ENCODE results near the gene FOXK2.

FOXK2 gene

GRCh38 chr17:82613283-82614094 is 94.0 kb downstream of the FOXK2 start:
- ATAC-seq = peak; percentile 31
- TF ChIP-seq POU6F1 (CRISPR knock-in tag; IDR thresholded peaks at IDR 0.05; ENCODE audit: borderline replicate concordance, low read depth) (no peak), ZC3H10 (CRISPR knock-in tag; IDR thresholded peaks at IDR 0.05) (no peak), TOX (CRISPR knock-in tag; IDR thresholded peaks at IDR 0.05; ENCODE audit: borderline replicate concordance) (no peak), ZFP30 (CRISPR knock-in tag; IDR thresholded peaks at IDR 0.05) (no peak), TSHZ2 (CRISPR knock-in tag; IDR thresholded peaks at IDR 0.05) (no peak), PPARA (CRISPR knock-in tag; IDR thresholded peaks at IDR 0.05; ENCODE audit: borderline replicate concordance) (no peak), PATZ1 (CRISPR knock-in tag; IDR thresholded peaks at IDR 0.05; ENCODE audit: borderline replicate concordance) (no peak), TCF4 (CRISPR knock-in tag; IDR thresholded peaks at IDR 0.05; ENCODE audit: borderline replicate concordance) (no peak), BACH2 (CRISPR knock-in tag; IDR thresholded peaks at IDR 0.05; ENCODE audit: borderline replicate concordance) (no peak), OSR1 (CRISPR knock-in tag; IDR thresholded peaks at IDR 0.05) (no peak), SNAI2 (CRISPR knock-in tag; IDR thresholded peaks at IDR 0.05) (no peak), ZNF565 (CRISPR knock-in tag; conservative IDR thresholded peaks at IDR 0.05; ENCODE audit: low read depth) (no peak), ZFP3 (CRISPR knock-in tag; IDR thresholded peaks at IDR 0.05) (no peak), ZNF8 (CRISPR knock-in tag; IDR thresholded peaks at IDR 0.05) (no peak)

GRCh38 chr17:82614095-82614631 is 94.6 kb downstream of the FOXK2 start:
- TF ChIP-seq ZNF8 (CRISPR knock-in tag; IDR thresholded peaks at IDR 0.05) = no peak
- no peak for TF ChIP-seq CREB5 (CRISPR knock-in tag; IDR thresholded peaks at IDR 0.05; ENCODE audit: low read depth)
- no peak for TF ChIP-seq ZFP3 (CRISPR knock-in tag; IDR thresholded peaks at IDR 0.05)
- TF ChIP-seq ZNF565 (CRISPR knock-in tag; conservative IDR thresholded peaks at IDR 0.05; ENCODE audit: low read depth) = no peak
- no peak for TF ChIP-seq CSDC2 (CRISPR knock-in tag; IDR thresholded peaks at IDR 0.05)
- no peak for TF ChIP-seq POU6F1 (CRISPR knock-in tag; IDR thresholded peaks at IDR 0.05; ENCODE audit: borderline replicate concordance, low read depth)
- no peak for TF ChIP-seq PATZ1 (CRISPR knock-in tag; IDR thresholded peaks at IDR 0.05; ENCODE audit: borderline replicate concordance)
- no peak for TF ChIP-seq ISL1 (CRISPR knock-in tag; IDR thresholded peaks at IDR 0.05)
- TF ChIP-seq RARB (CRISPR knock-in tag; IDR thresholded peaks at IDR 0.05) = no peak
- TF ChIP-seq GLIS3 (CRISPR knock-in tag; IDR thresholded peaks at IDR 0.05) = no peak
- TF ChIP-seq ZC3H10 (CRISPR knock-in tag; IDR thresholded peaks at IDR 0.05) = no peak
- TF ChIP-seq ESRRG (CRISPR knock-in tag; IDR thresholded peaks at IDR 0.05) = no peak
- ATAC-seq = no peak

Data from SK-N-SH treated with all-trans-retinoic acid at 6 μM for 48 hours (cell line).